Adrenal gland (tissue), 5 donors: ENCODE measurements around the gene ADNP2.

Experiments used
- POLR2A ChIP-seq, 2 donors: fragments of 450-650 bp; IDR thresholded peaks; one replicate each; pipeline ENCODE4 v1.6.1; 2017; ENCODE audit warnings: antibody characterized with exemption in 2 of 2, mild to moderate bottlenecking in 2 of 2, moderate library complexity in 1 of 2
- TF ChIP-seq, protein P1 (sequence below), 6 experiments: fragments of 450-650 bp in 4 of 6; fragments of 200-600 bp in 2 of 6; sonication (generic) in 1 of 6; IDR thresholded peaks; 1 replicate in 5 of 6; 2 replicates in 1 of 6; pipeline versions ENCODE4 v1.5.1 to v1.8.0; 2016 to 2021; ENCODE audit warnings: antibody characterized with exemption in 6 of 6, mild to moderate bottlenecking in 2 of 6, moderate library complexity in 1 of 6
- donor health status: DM: no; HTN: no; CAD: no.

DNA sequence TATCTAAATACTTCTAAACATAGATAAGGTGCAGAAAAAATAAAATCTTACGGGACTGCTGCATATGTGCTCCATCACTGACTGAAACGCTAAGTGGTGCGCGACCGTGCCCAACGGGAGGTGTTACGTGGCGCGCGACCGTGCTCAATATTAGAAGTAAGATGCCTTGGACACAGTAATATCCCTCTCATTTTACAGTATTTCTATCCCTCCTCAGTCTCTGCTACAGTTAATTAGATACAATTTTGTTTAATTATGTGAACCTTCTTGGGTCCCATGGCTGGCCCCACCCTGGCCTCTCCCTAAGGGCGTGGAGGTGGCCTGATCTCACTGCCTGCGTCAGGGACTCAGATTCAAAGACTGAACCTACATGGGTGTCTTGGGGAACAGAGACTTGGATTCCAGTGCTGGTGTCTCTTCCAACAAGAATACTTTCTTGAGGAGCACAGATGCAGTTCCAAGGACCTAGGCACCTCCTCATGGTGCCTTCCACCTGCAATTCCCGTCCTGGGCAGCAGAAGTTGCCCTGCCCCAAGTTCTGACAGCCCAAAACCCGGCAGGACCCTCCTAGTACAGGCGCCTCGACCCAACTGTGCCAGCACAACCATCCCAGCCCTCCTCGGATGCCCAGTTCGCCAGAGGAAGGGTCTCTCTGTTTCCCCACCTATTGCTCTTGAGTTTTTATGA is 79.0 kb downstream of the ADNP2 start:
- TF ChIP-seq POLR2A (IDR thresholded peaks at IDR 0.05): no peak
- TF ChIP-seq, protein P1, sequence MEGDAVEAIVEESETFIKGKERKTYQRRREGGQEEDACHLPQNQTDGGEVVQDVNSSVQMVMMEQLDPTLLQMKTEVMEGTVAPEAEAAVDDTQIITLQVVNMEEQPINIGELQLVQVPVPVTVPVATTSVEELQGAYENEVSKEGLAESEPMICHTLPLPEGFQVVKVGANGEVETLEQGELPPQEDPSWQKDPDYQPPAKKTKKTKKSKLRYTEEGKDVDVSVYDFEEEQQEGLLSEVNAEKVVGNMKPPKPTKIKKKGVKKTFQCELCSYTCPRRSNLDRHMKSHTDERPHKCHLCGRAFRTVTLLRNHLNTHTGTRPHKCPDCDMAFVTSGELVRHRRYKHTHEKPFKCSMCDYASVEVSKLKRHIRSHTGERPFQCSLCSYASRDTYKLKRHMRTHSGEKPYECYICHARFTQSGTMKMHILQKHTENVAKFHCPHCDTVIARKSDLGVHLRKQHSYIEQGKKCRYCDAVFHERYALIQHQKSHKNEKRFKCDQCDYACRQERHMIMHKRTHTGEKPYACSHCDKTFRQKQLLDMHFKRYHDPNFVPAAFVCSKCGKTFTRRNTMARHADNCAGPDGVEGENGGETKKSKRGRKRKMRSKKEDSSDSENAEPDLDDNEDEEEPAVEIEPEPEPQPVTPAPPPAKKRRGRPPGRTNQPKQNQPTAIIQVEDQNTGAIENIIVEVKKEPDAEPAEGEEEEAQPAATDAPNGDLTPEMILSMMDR (IDR thresholded peaks at IDR 0.05): no peak
